SK-N-SH (cell line): ENCODE results near the gene SLC34A2. TPM values are rescaled to one million over a fixed set of nuclear protein-coding genes. Genes with fewer than 3 reads are reported as not detected.
"Not testable (repeated sequence)": the region's sequence is repeated elsewhere in the genome, so short reads cannot be mapped to it uniquely, and the experiment has no call there.

Source experiments
- CTCF ChIA-PET: fragments of 300-600, 350-600 bp; formaldehyde crosslinking; extraction: SDS; loops from one replicate; lab custom pipeline; 2021; lab: Yijun Ruan, JAX
- POLR2A ChIA-PET: fragments of 350-600 bp; sonication (Branson Sonifier 250); formaldehyde crosslinking; extraction: SDS; loops from one replicate; lab custom pipeline; 2020; ENCODE audit warnings: antibody characterized with exemption, inconsistent platforms; lab: Yijun Ruan, JAX
- DNase-seq: peaks from one replicate; pipeline ENCODE4 v3.0.0; 2012
- H2AFZ ChIP-seq: fragments of 200-600 bp; sonication (generic); 2 replicates; pipeline ENCODE4 v1.8.1; 2016; ENCODE audit warnings: antibody characterized with exemption, mild to moderate bottlenecking, low read depth
- H3F3A ChIP-seq: fragments of 200-600 bp; sonication (generic); replicated peaks from 2 replicates; pipeline ENCODE3; 2016; ENCODE audit warnings: antibody characterized with exemption, mild to moderate bottlenecking; ENCODE audit not compliant: insufficient read depth
- H3K27ac ChIP-seq, 2 experiments: fragments of 200-500 bp in 1 of 2; fragments of 200-600 bp in 1 of 2; sonication (Bioruptor generic) in 1 of 2; sonication (generic), shearing (Covaris generic) in 1 of 2; 2 replicates each; pipeline versions ENCODE4 v1.5.1 to v1.6.1; 2014 to 2016; ENCODE audit warnings: low read depth in 2 of 2, inconsistent platforms in 1 of 2, low read length in 1 of 2, mild to moderate bottlenecking in 1 of 2, mixed read lengths in 1 of 2
- H3K27me3 ChIP-seq: fragments of 200-600 bp; sonication (generic), shearing (Covaris generic); 2 replicates; pipeline ENCODE4 v1.6.1; 2016; ENCODE audit warnings: mixed run types; ENCODE audit not compliant: insufficient read depth
- H3K36me3 ChIP-seq, 2 experiments: fragments of 200-500 bp in 1 of 2; fragments of 200-600 bp in 1 of 2; sonication (Bioruptor generic) in 1 of 2; sonication (generic) in 1 of 2; replicated peaks in 1 of 2; 2 replicates each; pipeline versions ENCODE3 to v1.5.1; 2014 to 2016; ENCODE audit warnings: low read length in 1 of 2, mild to moderate bottlenecking in 1 of 2; ENCODE audit not compliant: insufficient read depth in 2 of 2, control insufficient read depth in 1 of 2
- H3K4me1 ChIP-seq, 2 experiments: fragments of 200-500 bp in 1 of 2; fragments of 200-600 bp in 1 of 2; sonication (Bioruptor generic) in 1 of 2; sonication (generic), shearing (Covaris generic) in 1 of 2; 2 replicates each; pipeline versions ENCODE4 v1.5.1 to v1.6.1; 2014 to 2016; ENCODE audit warnings: low read depth in 1 of 2, low read length in 1 of 2, mixed run types in 1 of 2; ENCODE audit not compliant: insufficient read depth in 2 of 2, control insufficient read depth in 1 of 2
- H3K4me2 ChIP-seq: fragments of 200-600 bp; sonication (generic), shearing (Covaris generic); 2 replicates; pipeline ENCODE4 v1.6.1; 2017; ENCODE audit warnings: mixed run types
- H3K4me3 ChIP-seq, 2 experiments: fragments of 200-500 bp in 1 of 2; fragments of 200-600 bp in 1 of 2; sonication (Bioruptor generic) in 1 of 2; sonication (generic), shearing (Covaris generic) in 1 of 2; 2 replicates each; pipeline versions ENCODE4 v1.5.1 to v1.8.1; 2014 to 2016; ENCODE audit warnings: low read depth in 2 of 2, inconsistent platforms in 1 of 2, low read length in 1 of 2, mild to moderate bottlenecking in 1 of 2, mixed read lengths in 1 of 2, moderate library complexity in 1 of 2
- H3K79me2 ChIP-seq: fragments of 200-600 bp; sonication (generic); 2 replicates; pipeline ENCODE4 v1.8.1; 2017; ENCODE audit warnings: mild to moderate bottlenecking; ENCODE audit not compliant: insufficient read depth
- H3K9ac ChIP-seq: fragments of 200-600 bp; sonication (generic); 2 replicates; pipeline ENCODE4 v1.6.1; 2017; ENCODE audit warnings: mixed run types
- H3K9me2 ChIP-seq: fragments of 200-600 bp; sonication (generic); 2 replicates; pipeline ENCODE4 v1.6.1; 2017; ENCODE audit warnings: mixed run types
- H3K9me3 ChIP-seq: fragments of 200-600 bp; sonication (generic); 2 replicates; pipeline ENCODE4 v1.6.1; 2017; ENCODE audit warnings: mixed run types, mild to moderate bottlenecking, moderate library complexity
- H4K20me1 ChIP-seq: fragments of 200-600 bp; sonication (generic); 2 replicates; pipeline ENCODE4 v1.6.1; 2017; ENCODE audit warnings: mild to moderate bottlenecking, mixed run types; ENCODE audit not compliant: insufficient read depth
- CHD2 ChIP-seq: fragments of 150-350 bp; IDR thresholded peaks from 2 replicates; pipeline ENCODE4 v1.6.1; 2018; ENCODE audit warnings: low read length; ENCODE audit not compliant: partially characterized antibody
- EP300 ChIP-seq, 2 experiments: IDR thresholded peaks; 2 replicates each; pipeline versions ENCODE4 v1.4.0 to v1.6.1; 2012; ENCODE audit warnings: borderline replicate concordance in 1 of 2, low read depth in 1 of 2, low read length in 1 of 2
- FOXJ3 ChIP-seq: sonication (generic); formaldehyde crosslinking; IDR thresholded peaks from 2 replicates; pipeline ENCODE4 v1.5.1; 2020; ENCODE audit warnings: mild to moderate bottlenecking, missing genetic modification reagents
- GATA2 ChIP-seq: sonication (generic); formaldehyde crosslinking; IDR thresholded peaks from 2 replicates; pipeline ENCODE4 v1.5.0; 2020; ENCODE audit warnings: mild to moderate bottlenecking, missing genetic modification reagents
- MXI1 ChIP-seq: IDR thresholded peaks from 2 replicates; pipeline ENCODE4 v1.6.1; 2012; ENCODE audit warnings: mild to moderate bottlenecking, low read depth, low read length, improper control_type of control experiment
- RAD21 ChIP-seq: IDR thresholded peaks from 2 replicates; pipeline ENCODE4 v1.6.1; 2012; ENCODE audit warnings: mild to moderate bottlenecking, low read length
- RFX5 ChIP-seq: IDR thresholded peaks from 2 replicates; pipeline ENCODE4 v1.6.1; 2012; ENCODE audit warnings: mild to moderate bottlenecking, improper control_type of control experiment, low read length
- SMC3 ChIP-seq: IDR thresholded peaks from 2 replicates; pipeline ENCODE4 v1.6.1; 2012; ENCODE audit warnings: low read depth, low read length, improper control_type of control experiment
- TAF1 ChIP-seq: IDR thresholded peaks from 2 replicates; pipeline ENCODE4 v1.6.1; 2012; ENCODE audit warnings: low read depth, mild to moderate bottlenecking, low read length, moderate library complexity, borderline replicate concordance
- TCF12 ChIP-seq: IDR thresholded peaks from 2 replicates; pipeline ENCODE4 v1.4.0; 2012
- USF1 ChIP-seq: IDR thresholded peaks from 2 replicates; pipeline ENCODE4 v1.4.0; 2012; ENCODE audit warnings: low read depth, borderline replicate concordance
- USF2 ChIP-seq: fragments of 150-350 bp; IDR thresholded peaks from 2 replicates; pipeline ENCODE4 v1.6.1; 2017; ENCODE audit warnings: antibody characterized with exemption, low read length, low read depth, borderline replicate concordance
- YY1 ChIP-seq: IDR thresholded peaks from 2 replicates; pipeline ENCODE4 v1.4.0; 2012; ENCODE audit warnings: low read depth, mild to moderate bottlenecking
- ZBTB33 ChIP-seq: IDR thresholded peaks from 2 replicates; pipeline ENCODE4 v1.4.0; 2012; ENCODE audit warnings: low read depth, borderline replicate concordance
- WGBS: methylation state at CpG from one replicate; pipeline ENCODE4 v1.1.6; 2017; ENCODE audit warnings: low lambda C conversion rate; 5-methylcytosine and 5-hydroxymethylcytosine counted together
- polyA plus RNA-seq, 3 experiments: library from polyadenylated mRNA; depleted of rRNA; stranded (reverse); fragments of >200 nt; gene quantifications; 2 replicates each; pipeline ENCODE4 v1.2.3, GENCODE V29; 2012

The SLC34A2 gene
- polyA plus RNA-seq, 1 of the 3 experiments (the other 2 are of a cell fraction) = not detected

GRCh38 chr4:25608644-25609043 lies 47.0 kb upstream of the SLC34A2 start (continued):
- TF ChIP-seq SMC3 (no peak), FOXJ3 (CRISPR knock-in tag) (no peak), USF1 (no peak)
- TF ChIP-seq, all 33 proteins: peak for 0

- CTCF ChIA-PET = no interaction called here
- H3K9ac ChIP-seq = no peak overlapping the region
- no peaks in the 10 kb centered on the region for H3K9me2 ChIP-seq
- DNase-seq = no peak
- no peak overlapping the region for H2AFZ ChIP-seq
- no peak overlapping the region for H3K4me3 ChIP-seq
- no peaks in the 10 kb centered on the region for H3K4me1 ChIP-seq
- no peak for TF ChIP-seq YY1
- TF ChIP-seq EP300 (IDR thresholded peaks at IDR 0.05; ENCODE audit: borderline replicate concordance in 1 of 2, low read depth in 1 of 2, low read length in 1 of 2) = no peak
- TF ChIP-seq USF2 = no peak
- TF ChIP-seq TCF12 = no peak
- no peak for TF ChIP-seq RAD21
- no peak for TF ChIP-seq TAF1
- no peak for TF ChIP-seq RFX5
- TF ChIP-seq ZBTB33 = no peak
- no peak for TF ChIP-seq MXI1
- no peak for TF ChIP-seq GATA2 (CRISPR knock-in tag)
- TF ChIP-seq CHD2 = no peak
- H3K36me3 ChIP-seq = no peaks in the 10 kb centered on the region
- POLR2A ChIA-PET = no interaction called here
- WGBS = 37% methylated on average over 5 of the region's 5 CpGs
- H3F3A ChIP-seq = no peaks in the 10 kb centered on the region
- no peaks in the 10 kb centered on the region; the same call in 1 of the 2 replicates for H3K27me3 ChIP-seq
- H3K9me3 ChIP-seq = no peaks in the 10 kb centered on the region
- no peak overlapping the region for H3K4me2 ChIP-seq
- no peak overlapping the region for H3K27ac ChIP-seq
- H4K20me1 ChIP-seq = no peaks in the 10 kb centered on the region
- H3K79me2 ChIP-seq = no peaks in the 10 kb centered on the region
Observed at GRCh38 chr4:25609976-25610375, 45.7 kb upstream of the SLC34A2 start.

- H3K27ac ChIP-seq, H3F3A ChIP-seq, H3K9me2 ChIP-seq, H3K9me3 ChIP-seq, H3K9ac ChIP-seq, H2AFZ ChIP-seq, CTCF ChIA-PET, H3K4me3 ChIP-seq, DNase-seq, H3K4me1 ChIP-seq, H3K4me2 ChIP-seq, H3K27me3 ChIP-seq, H4K20me1 ChIP-seq, H3K36me3 ChIP-seq, POLR2A ChIA-PET, H3K79me2 ChIP-seq: not testable (repeated sequence)
- WGBS = 33% methylated on average over 9 of the region's 9 CpGs
Observed at GRCh38 chr4:25613613-25614012, 42.0 kb upstream of the SLC34A2 start.
